Measurements from ENCODE around the gene RALGPS1.

The RALGPS1 gene

DNA sequence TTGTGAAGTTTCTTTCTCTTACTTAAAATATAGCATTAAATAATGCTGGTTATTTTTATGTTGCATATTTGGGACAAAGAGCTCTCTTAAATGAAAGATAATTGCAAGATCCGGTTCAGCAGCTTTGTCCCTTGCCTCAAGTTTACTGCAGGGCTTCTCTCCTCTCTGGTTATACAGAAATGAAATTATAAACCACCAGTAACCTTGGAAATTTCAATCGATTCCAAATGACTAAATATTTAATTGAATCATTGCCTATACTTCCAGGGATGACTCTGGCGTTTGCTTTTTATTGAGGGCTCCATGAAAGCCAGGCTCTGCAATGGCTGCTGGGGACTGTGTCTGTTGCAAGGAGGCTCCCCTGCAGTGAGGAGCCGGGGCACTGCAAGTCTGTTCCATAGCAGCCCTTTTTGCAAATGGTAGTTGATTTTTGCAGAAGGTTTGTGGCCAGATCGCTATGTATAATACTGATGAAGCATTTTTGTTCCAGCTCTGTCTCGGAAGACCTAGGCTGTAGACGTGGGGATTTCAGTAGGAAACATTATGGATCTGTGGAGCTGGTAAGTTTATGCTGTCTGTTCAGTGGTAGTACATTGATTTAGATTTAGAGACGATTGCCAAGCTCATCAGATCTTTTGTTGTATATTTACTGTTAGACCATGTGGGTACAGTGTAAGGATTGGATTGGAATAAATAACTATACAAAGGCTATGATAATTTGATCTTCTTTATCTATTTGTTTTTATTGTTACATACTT, 350.1 kb downstream of the RALGPS1 start, which contains the start of gene GARNL3:
Gene GARNL3 (plus strand): TSS at position 313 of the 758 bp plus-strand sequence. CDS start 104 bp downstream, at position 417.
- no peak for DNase-seq

DNA sequence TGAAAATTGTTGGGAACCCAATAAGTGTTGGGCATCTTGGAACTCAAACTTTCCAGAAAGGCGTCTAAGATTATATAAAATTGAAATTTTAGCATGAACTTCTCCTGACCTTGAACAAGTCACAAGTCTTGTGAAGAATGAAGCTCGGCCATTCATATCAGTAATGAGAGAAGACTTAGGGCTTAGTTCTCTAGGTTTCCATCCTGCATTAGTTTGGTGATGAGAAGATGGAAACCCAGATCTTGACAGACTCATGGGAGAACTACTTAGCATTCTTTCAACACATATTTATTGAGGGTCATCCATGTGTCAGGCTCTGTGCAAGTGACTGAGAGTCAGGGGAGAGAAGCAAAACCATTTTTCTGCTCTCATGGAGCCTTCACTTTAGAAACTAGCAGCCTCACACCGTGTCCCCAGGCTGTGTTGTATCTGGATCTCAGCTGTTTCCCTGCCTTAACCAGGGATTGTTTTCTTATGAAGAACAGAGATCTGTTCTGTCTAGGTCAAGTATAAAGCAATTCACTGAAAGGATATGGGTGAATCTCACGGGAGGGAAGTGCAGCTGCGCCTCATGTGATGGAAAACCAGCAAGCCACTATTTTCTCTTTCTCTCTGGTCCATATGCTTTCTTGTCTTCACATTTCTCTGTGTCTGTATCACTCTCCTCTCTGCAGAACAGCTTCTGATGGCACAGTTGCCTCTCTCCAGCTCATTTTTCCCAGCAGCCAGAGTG, 353.4 kb downstream of the RALGPS1 start:
- DNase-seq = no peak

DNA sequence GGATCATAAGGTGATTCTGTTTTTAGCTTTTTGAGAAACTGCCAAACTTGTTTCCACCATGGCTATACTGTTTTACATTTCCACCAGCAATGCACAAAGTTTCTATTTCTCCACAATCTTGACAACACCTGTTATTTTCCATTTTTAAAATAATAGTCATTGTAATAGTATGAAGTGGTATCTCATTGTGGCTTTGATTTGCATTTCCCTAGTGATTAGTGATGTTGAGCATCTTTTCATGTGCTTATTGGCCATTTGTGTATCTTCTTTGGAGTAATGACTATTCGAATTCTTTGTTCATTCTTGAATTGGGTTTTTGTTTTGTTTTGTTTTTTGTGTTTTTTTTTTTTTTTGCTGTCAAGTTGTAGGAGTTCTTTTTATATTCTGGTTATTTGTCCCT, 354.9 kb downstream of the RALGPS1 start:
- DNase-seq = no peak

Data from activated CD8-positive, alpha-beta memory T cell treated with anti-CD3 and anti-CD28 coated beads for 24 hours (primary cell).